ENCODE measurements around the gene LHFPL3.
A peak's percentile ranks its signal among the peaks of the same experiment; 100 is the strongest.
"Not testable (repeated sequence)": the region's sequence is repeated elsewhere in the genome, so short reads cannot be mapped to it uniquely, and the experiment has no call there.

Gene LHFPL3

GRCh38 chr7:104328296-104328969 is at the start of gene LHFPL3:
Gene LHFPL3, plus strand, starts transcription at chr7:104328603.
- DNase-seq (ENCODE audit: low spot score) = no peak

GRCh38 chr7:104281685-104282084 is 46.7 kb upstream of the LHFPL3 start:
- DNase-seq (ENCODE audit: low spot score) = not testable (repeated sequence)

- DNase-seq (ENCODE audit: low spot score) = no peak
Observed at GRCh38 chr7:104286839-104287238, 41.6 kb upstream of the LHFPL3 start.

GRCh38 chr7:104288137-104288536 is 40.3 kb upstream of the LHFPL3 start:
- DNase-seq (ENCODE audit: low spot score) = no peak

- DNase-seq (ENCODE audit: low spot score) = no peak
Observed at GRCh38 chr7:104294291-104294690, 34.1 kb upstream of the LHFPL3 start.

- no peak for DNase-seq (ENCODE audit: low spot score)
Observed at GRCh38 chr7:104296266-104296665, 32.1 kb upstream of the LHFPL3 start.

- no peak for DNase-seq (ENCODE audit: low spot score)
Observed at GRCh38 chr7:104296900-104297299, 31.5 kb upstream of the LHFPL3 start.

GRCh38 chr7:104299323-104299722 is 29.1 kb upstream of the LHFPL3 start:
- DNase-seq (ENCODE audit: low spot score) = no peak

- DNase-seq (ENCODE audit: low spot score) = no peak
Observed at GRCh38 chr7:104299777-104300176, 28.6 kb upstream of the LHFPL3 start.

GRCh38 chr7:104306793-104307192 is 21.6 kb upstream of the LHFPL3 start:
- no peak for DNase-seq (ENCODE audit: low spot score)

- DNase-seq (ENCODE audit: low spot score) = no peak
Observed at GRCh38 chr7:104317948-104318629, 10.3 kb upstream of the LHFPL3 start.

- no peak for DNase-seq (ENCODE audit: low spot score)
Observed at GRCh38 chr7:104327534-104327933, 869 bp upstream of the LHFPL3 start.

- no peak for DNase-seq (ENCODE audit: low spot score)
Observed at GRCh38 chr7:104327938-104328295, 486 bp upstream of the LHFPL3 start.

GRCh38 chr7:104328970-104329825 is 795 bp downstream of the LHFPL3 start:
- no peak for DNase-seq (ENCODE audit: low spot score)

GRCh38 chr7:104341546-104341945 is 13.1 kb downstream of the LHFPL3 start:
- DNase-seq (ENCODE audit: low spot score) = peak; percentile 27

GRCh38 chr7:104352736-104353135 is 24.3 kb downstream of the LHFPL3 start:
- no peak for DNase-seq (ENCODE audit: low spot score)

GRCh38 chr7:104357166-104357565 is 28.8 kb downstream of the LHFPL3 start:
- no peak for DNase-seq (ENCODE audit: low spot score)

- no peak for DNase-seq (ENCODE audit: low spot score)
Observed at GRCh38 chr7:104358446-104359132, 30.2 kb downstream of the LHFPL3 start.

GRCh38 chr7:104362756-104363155 is 34.4 kb downstream of the LHFPL3 start:
- no peak for DNase-seq (ENCODE audit: low spot score)

- no peak for DNase-seq (ENCODE audit: low spot score)
Observed at GRCh38 chr7:104363355-104363754, 35.0 kb downstream of the LHFPL3 start.

- no peak for DNase-seq (ENCODE audit: low spot score)
Observed at GRCh38 chr7:104366390-104366789, 38.0 kb downstream of the LHFPL3 start.

- DNase-seq (ENCODE audit: low spot score) = no peak
Observed at GRCh38 chr7:104367926-104368325, 39.5 kb downstream of the LHFPL3 start.

All from HuH-7.5 (cell line).